SU-DHL-6 (cell line): ENCODE results near the gene SLC38A10.

Experiments used
- CTCF ChIP-seq: fragments of 200-600 bp; sonication (generic); IDR thresholded peaks from one replicate; pipeline ENCODE4 v1.5.1; 2017; ENCODE audit warnings: antibody characterized with exemption, mild to moderate bottlenecking, low read length, moderate library complexity; ENCODE audit not compliant: insufficient read depth, poor library complexity, severe bottlenecking
- EZH2phosphoT487 ChIP-seq: fragments of 200-600 bp; sonication (generic), shearing (Covaris generic); conservative IDR thresholded peaks from 2 replicates; pipeline ENCODE4 v1.6.1; 2018; ENCODE audit warnings: mild to moderate bottlenecking, antibody characterized with exemption, low read length, moderate library complexity, mixed read lengths

- no peak for TF ChIP-seq CTCF
- no peak for TF ChIP-seq EZH2phosphoT487
Measured at GRCh38 chr17:81337476-81337879, 42.4 kb upstream of the SLC38A10 start.
